MM.1S (cell line): ENCODE measurements around the gene DOCK4.

Experiments used
- DNase-seq: peaks from one replicate; pipeline ENCODE4 v3.0.0-alpha.2; 2015
- H2AFZ ChIP-seq: fragments of 300-600 bp; sonication (generic); 2 replicates; pipeline ENCODE4 v1.6.0; 2016; ENCODE audit warnings: antibody characterized with exemption, low read length
- H3F3A ChIP-seq: fragments of 300-600 bp; sonication (generic); 2 replicates; pipeline ENCODE4 v1.6.1; 2016; ENCODE audit warnings: mild to moderate bottlenecking, antibody characterized with exemption, low read length, moderate library complexity, mixed read lengths; ENCODE audit not compliant: insufficient read depth
- H3K27ac ChIP-seq: fragments of 300-600 bp; sonication (generic); 2 replicates; pipeline ENCODE4 v1.5.1; 2016; ENCODE audit warnings: mild to moderate bottlenecking, low read length
- H3K27me3 ChIP-seq: fragments of 300-600 bp; sonication (generic); replicated peaks from 2 replicates; pipeline ENCODE4 v1.6.0; 2016; ENCODE audit warnings: low read length; ENCODE audit not compliant: insufficient read depth
- H3K36me3 ChIP-seq: fragments of 300-600 bp; sonication (generic); replicated peaks from 2 replicates; pipeline ENCODE4 v1.6.1; 2016; ENCODE audit warnings: mild to moderate bottlenecking, low read length, mixed read lengths; ENCODE audit not compliant: insufficient read depth
- H3K4me1 ChIP-seq: fragments of 300-600 bp; sonication (generic); 2 replicates; pipeline ENCODE4 v1.6.1; 2016; ENCODE audit warnings: low read length, mixed read lengths
- H3K4me2 ChIP-seq: fragments of 300-600 bp; sonication (generic); 2 replicates; pipeline ENCODE4 v1.6.0; 2016; ENCODE audit warnings: low read depth, low read length
- H3K4me3 ChIP-seq: fragments of 300-600 bp; sonication (generic); 2 replicates; pipeline ENCODE4 v1.5.1; 2016; ENCODE audit warnings: low read length, mixed read lengths
- H3K79me2 ChIP-seq: fragments of 300-600 bp; sonication (generic); 2 replicates; pipeline ENCODE4 v1.6.1; 2016; ENCODE audit warnings: mixed run types, low read length, mixed read lengths
- H3K9ac ChIP-seq: fragments of 300-600 bp; sonication (generic); 2 replicates; pipeline ENCODE4 v1.6.1; 2016; ENCODE audit warnings: low read length, mixed read lengths
- H3K9me2 ChIP-seq: fragments of 300-600 bp; sonication (generic); replicated peaks from 2 replicates; pipeline ENCODE4 v1.6.1; 2016; ENCODE audit warnings: mild to moderate bottlenecking, low read length, mixed read lengths; ENCODE audit not compliant: insufficient read depth
- H3K9me3 ChIP-seq: fragments of 300-600 bp; sonication (generic); replicated peaks from 2 replicates; pipeline ENCODE4 v1.6.1; 2016; ENCODE audit warnings: mild to moderate bottlenecking, low read length, mixed read lengths; ENCODE audit not compliant: insufficient read depth
- H4K20me1 ChIP-seq: fragments of 300-600 bp; sonication (generic); 2 replicates; pipeline ENCODE4 v1.6.1; 2016; ENCODE audit warnings: mild to moderate bottlenecking, low read length, moderate library complexity, mixed read lengths; ENCODE audit not compliant: insufficient read depth
- CTCF ChIP-seq: fragments of 300-600 bp; sonication (generic); IDR thresholded peaks from 2 replicates; pipeline ENCODE4 v1.5.1; 2016; ENCODE audit warnings: antibody characterized with exemption, low read length, mixed read lengths
- EZH2 ChIP-seq: fragments of 300-600 bp; sonication (generic); optimal IDR thresholded peaks from 2 replicates; pipeline ENCODE3; 2017; ENCODE audit warnings: low read depth, mild to moderate bottlenecking, antibody characterized with exemption, low read length, mixed read lengths
- EZH2phosphoT487 ChIP-seq: fragments of 300-600 bp; sonication (generic); IDR thresholded peaks from 2 replicates; pipeline ENCODE4 v1.6.1; 2018; ENCODE audit warnings: antibody characterized with exemption, low read length

Gene DOCK4

GRCh38 chr7:111780527-111780926 is 425.7 kb downstream of the DOCK4 start:
- TF ChIP-seq EZH2 (no peak), CTCF (no peak), EZH2phosphoT487 (no peak)
- Histone ChIP-seq H3F3A (no peaks in the 10 kb centered on the region), H3K79me2 (no peaks in the 10 kb centered on the region), H3K27ac (no peak overlapping the region), H3K9me2 (no peaks in the 10 kb centered on the region), H3K4me1 (no peaks in the 10 kb centered on the region), H2AFZ (no peak overlapping the region), H3K9me3 (no peaks in the 10 kb centered on the region; the same call in 1 of the 2 replicates), H3K36me3 (no peaks in the 10 kb centered on the region), H3K9ac (no peak overlapping the region), H4K20me1 (no peaks in the 10 kb centered on the region), H3K27me3 (no peaks in the 10 kb centered on the region), H3K4me2 (no peak overlapping the region), H3K4me3 (no peak overlapping the region)
- no peak for DNase-seq

- Histone ChIP-seq H3K27me3 (no peaks in the 10 kb centered on the region), H3K9me3 (no peaks in the 10 kb centered on the region; the same call in 1 of the 2 replicates), H3K9me2 (no peaks in the 10 kb centered on the region), H4K20me1 (no peaks in the 10 kb centered on the region), H2AFZ (no peak overlapping the region), H3K79me2 (no peaks in the 10 kb centered on the region), H3K36me3 (no peaks in the 10 kb centered on the region), H3K4me2 (no peak overlapping the region), H3K4me3 (no peak overlapping the region), H3K4me1 (no peaks in the 10 kb centered on the region), H3K9ac (no peak overlapping the region), H3K27ac (no peak overlapping the region), H3F3A (no peaks in the 10 kb centered on the region)
- no peak for DNase-seq
- TF ChIP-seq CTCF (no peak), EZH2 (no peak), EZH2phosphoT487 (no peak)
These were observed 431.0 kb downstream of the DOCK4 start for GRCh38 chr7:111775206-111775605.

GRCh38 chr7:111772716-111773115 is 433.5 kb downstream of the DOCK4 start:
- H3K9me2 ChIP-seq: no peaks in the 10 kb centered on the region
- no peaks in the 10 kb centered on the region for H4K20me1 ChIP-seq

More at GRCh38 chr7:111772716-111773115, 433.5 kb downstream of the DOCK4 start:
- Histone ChIP-seq H3K27ac (no peak overlapping the region), H3K79me2 (no peaks in the 10 kb centered on the region), H3K9me3 (no peaks in the 10 kb centered on the region; the same call in 1 of the 2 replicates), H2AFZ (no peak overlapping the region), H3K36me3 (no peaks in the 10 kb centered on the region), H3K27me3 (no peaks in the 10 kb centered on the region), H3K4me3 (no peak overlapping the region), H3K4me1 (no peaks in the 10 kb centered on the region), H3K9ac (no peak overlapping the region), H3K4me2 (no peak overlapping the region), H3F3A (no peaks in the 10 kb centered on the region)
- DNase-seq: no peak
- TF ChIP-seq EZH2: no peak
- TF ChIP-seq CTCF: no peak
- no peak for TF ChIP-seq EZH2phosphoT487
